Activated T-helper 1 cell treated with Interleukin-2 at 50 U/mL for 16 hours (primary cell): ENCODE measurements around the gene ADORA2A.
"Not testable (repeated sequence)": the region's sequence is repeated elsewhere in the genome, so short reads cannot be mapped to it uniquely, and the experiment has no call there.

Experiments used
- DNase-seq: peaks from one replicate; pipeline ENCODE4 v3.0.0-alpha.2; 2020; ENCODE audit warnings: low read depth

ADORA2A gene

GRCh38 chr22:24489011-24489410 is 61.6 kb downstream of the ADORA2A start:
- DNase-seq = no peak

GRCh38 chr22:24489434-24489833 is 62.0 kb downstream of the ADORA2A start:
- not testable (repeated sequence) for DNase-seq
